B cell (primary cell): Measurements from ENCODE around the gene ATP7B.

Experiments
- CTCF ChIP-seq: fragments of 200-600 bp; IDR thresholded peaks from one replicate; pipeline ENCODE4 v1.8.0; 2022; ENCODE audit warnings: antibody characterized with exemption, mild to moderate bottlenecking
- EZH2 ChIP-seq: IDR thresholded peaks from 2 replicates; pipeline ENCODE4 v1.6.1; 2012; ENCODE audit warnings: borderline replicate concordance, low read depth, mild to moderate bottlenecking, moderate library complexity, low read length; ENCODE audit not compliant: insufficient read depth, poor library complexity, severe bottlenecking

DNA sequence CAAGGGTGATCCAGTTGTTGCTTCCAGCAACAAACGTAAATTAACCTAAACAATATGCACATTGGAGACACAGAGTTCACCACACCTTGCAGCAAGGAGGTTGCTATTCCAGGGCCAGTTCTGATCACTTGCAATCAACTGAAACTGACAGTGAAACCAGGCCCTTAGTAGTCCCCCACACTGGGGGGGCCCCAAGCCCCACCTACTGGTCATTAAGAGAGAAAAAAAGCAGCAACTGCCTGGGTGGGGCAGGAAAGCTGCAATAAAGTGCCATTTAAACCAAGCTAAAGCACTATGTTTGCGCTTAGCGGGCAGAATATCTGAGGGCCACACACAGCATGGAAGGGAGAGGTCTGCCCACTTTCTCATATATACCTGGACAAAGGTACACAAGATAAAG lies 51.5 kb downstream of the ATP7B start:
- TF ChIP-seq CTCF (no peak), EZH2 (no peak)
